Sigmoid colon (tissue), 4 donors: ENCODE data around the gene MYH7B.

Experiments used
- CTCF ChIP-seq, 4 experiments: fragments of 450-650 bp in 3 of 4; fragments of 200-600 bp in 1 of 4; IDR thresholded peaks; one replicate each; pipeline ENCODE4 v1.5.1; 2016 to 2019; ENCODE audit warnings: antibody characterized with exemption in 4 of 4, mild to moderate bottlenecking in 3 of 4, moderate library complexity in 2 of 4
- EP300 ChIP-seq, 4 donors: sonication (generic); formaldehyde crosslinking; IDR thresholded peaks; one replicate each; pipeline ENCODE4 v1.6.1; 2017; ENCODE audit warnings: antibody characterized with exemption in 4 of 4
- POLR2A ChIP-seq, 2 donors: fragments of 450-650 bp; IDR thresholded peaks; one replicate each; pipeline ENCODE4 v1.6.1; 2016; ENCODE audit warnings: antibody characterized with exemption in 2 of 2, mild to moderate bottlenecking in 2 of 2, moderate library complexity in 2 of 2
- POLR2AphosphoS5 ChIP-seq, 4 donors: sonication (generic); formaldehyde crosslinking; IDR thresholded peaks; one replicate each; pipeline ENCODE4 v1.6.1; 2017; ENCODE audit warnings: antibody characterized with exemption in 4 of 4

DNA sequence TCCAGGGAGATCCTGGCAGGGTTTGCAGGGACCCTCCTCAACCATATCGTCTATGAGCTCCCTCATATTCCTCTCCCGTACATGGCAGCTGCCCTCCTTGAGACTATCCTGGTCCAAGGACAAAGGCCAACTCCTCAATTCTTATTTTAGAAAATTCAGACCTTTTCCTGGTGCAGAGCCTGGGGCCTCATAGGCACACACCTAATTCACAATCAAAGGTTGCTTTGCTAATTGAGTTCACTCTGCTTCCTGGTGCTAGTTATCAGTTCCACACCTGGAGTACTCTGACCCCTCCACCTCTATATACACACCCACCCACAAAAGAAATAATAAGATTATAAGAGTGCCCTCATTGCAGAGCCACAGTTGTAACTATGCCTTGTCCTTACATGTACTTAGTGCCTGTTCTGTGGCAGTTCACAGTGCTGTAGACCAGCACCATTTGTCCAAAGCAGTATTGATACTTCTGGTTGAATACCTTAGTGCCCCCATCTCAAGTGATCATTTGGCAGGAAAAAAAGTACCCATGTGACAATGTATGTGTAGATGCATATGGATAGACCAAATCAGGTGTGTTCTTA lies 38.8 kb upstream of the MYH7B start:
- no peak for TF ChIP-seq CTCF (IDR thresholded peaks at IDR 0.05)
- no peak for TF ChIP-seq EP300 (IDR thresholded peaks at IDR 0.05)
- TF ChIP-seq POLR2AphosphoS5 (IDR thresholded peaks at IDR 0.05): no peak
- TF ChIP-seq POLR2A (IDR thresholded peaks at IDR 0.05): peak in 1 of 2 donors; percentile 33
